ENCODE data around the gene ZEB1. TPM values are rescaled to one million over a fixed set of nuclear protein-coding genes. Genes with fewer than 3 reads are reported as not detected.
A peak's percentile ranks its signal among the peaks of the same experiment; 100 is the strongest.

Gene ZEB1
- total and polyA plus RNA-seq, 2 of the 4 experiments (the other 2 are of a cell fraction) = 23.7 to 108 TPM

- no peak overlapping the region for H2AK5ac ChIP-seq (ENCODE audit: low read depth, low read length)
- H3K27me3 ChIP-seq (ENCODE audit: control insufficient read depth, insufficient read depth, low read length) = no peaks in the 10 kb centered on the region
- in situ Hi-C loops (cut with MboI; ENCODE audit: low sequenced_read_pairs) = no loop called here
- no peak overlapping the region for H2BK5ac ChIP-seq (ENCODE audit: low read depth, low read length, poor library complexity, severe bottlenecking)
- no peak overlapping the region for H3K9ac ChIP-seq (ENCODE audit: low read depth, low read length)
- H2AK9ac ChIP-seq (replicated peaks; ENCODE audit: low read depth, low read length, poor library complexity) = no peak overlapping the region
- H3K9me3 ChIP-seq (ENCODE audit: control insufficient read depth, insufficient read depth, low read length) = no peaks in the 10 kb centered on the region
- intact Hi-C loops (cut with micrococcal nuclease) = no loop called here
- peaks cover 4% of the 10 kb centered on the region; the same call in 1 of the 2 replicates for H3K4me1 ChIP-seq (ENCODE audit: control insufficient read depth, insufficient read depth, low read length)
- WGBS, 2 experiments (ENCODE audit: extremely low coverage in 2 of 2, insufficient read length in 1 of 2) = no CpG with 5 or more reads among the region's 3 CpGs
- dilution Hi-C loops (cut with HindIII; ENCODE audit: low sequenced_read_pairs, unreplicated experiment) = no loop called here
- H3K14ac ChIP-seq (replicated peaks; ENCODE audit: low read depth, low read length) = no peak overlapping the region
- no peak overlapping the region for H4K8ac ChIP-seq (ENCODE audit: low read depth in 2 of 2, low read length in 2 of 2)
- DNase-seq = no peak
- no peak overlapping the region for H4K91ac ChIP-seq (ENCODE audit: insufficient read depth, low read depth, low read length)
- no peak for TF ChIP-seq BHLHE40 (IDR thresholded peaks at IDR 0.05; ENCODE audit: low read depth, low read length)
- TF ChIP-seq RCOR1 (IDR thresholded peaks at IDR 0.05; ENCODE audit: insufficient replicate concordance, low read length) = no peak
- no peak for TF ChIP-seq NFE2L2 (IDR thresholded peaks at IDR 0.05; ENCODE audit: low read depth, low read length)
- TF ChIP-seq, protein P1, sequence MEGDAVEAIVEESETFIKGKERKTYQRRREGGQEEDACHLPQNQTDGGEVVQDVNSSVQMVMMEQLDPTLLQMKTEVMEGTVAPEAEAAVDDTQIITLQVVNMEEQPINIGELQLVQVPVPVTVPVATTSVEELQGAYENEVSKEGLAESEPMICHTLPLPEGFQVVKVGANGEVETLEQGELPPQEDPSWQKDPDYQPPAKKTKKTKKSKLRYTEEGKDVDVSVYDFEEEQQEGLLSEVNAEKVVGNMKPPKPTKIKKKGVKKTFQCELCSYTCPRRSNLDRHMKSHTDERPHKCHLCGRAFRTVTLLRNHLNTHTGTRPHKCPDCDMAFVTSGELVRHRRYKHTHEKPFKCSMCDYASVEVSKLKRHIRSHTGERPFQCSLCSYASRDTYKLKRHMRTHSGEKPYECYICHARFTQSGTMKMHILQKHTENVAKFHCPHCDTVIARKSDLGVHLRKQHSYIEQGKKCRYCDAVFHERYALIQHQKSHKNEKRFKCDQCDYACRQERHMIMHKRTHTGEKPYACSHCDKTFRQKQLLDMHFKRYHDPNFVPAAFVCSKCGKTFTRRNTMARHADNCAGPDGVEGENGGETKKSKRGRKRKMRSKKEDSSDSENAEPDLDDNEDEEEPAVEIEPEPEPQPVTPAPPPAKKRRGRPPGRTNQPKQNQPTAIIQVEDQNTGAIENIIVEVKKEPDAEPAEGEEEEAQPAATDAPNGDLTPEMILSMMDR (conservative IDR thresholded peaks at IDR 0.05; ENCODE audit: low read depth, low read length) = no peak
- no peak for TF ChIP-seq CHD1 (IDR thresholded peaks at IDR 0.05; ENCODE audit: low read depth, low read length)
- TF ChIP-seq MXI1 (IDR thresholded peaks at IDR 0.05; ENCODE audit: borderline replicate concordance, low read depth, low read length) = no peak
- no peak for TF ChIP-seq POLR2A (IDR thresholded peaks at IDR 0.05; ENCODE audit: low read depth, low read length)
- TF ChIP-seq MAZ (IDR thresholded peaks at IDR 0.05; ENCODE audit: borderline replicate concordance, low read depth, low read length) = no peak
- no peak for TF ChIP-seq MAFK (IDR thresholded peaks at IDR 0.05; ENCODE audit: low read depth, low read length)
- no peak for TF ChIP-seq RFX5 (IDR thresholded peaks at IDR 0.05; ENCODE audit: low read depth, low read length)
- TF ChIP-seq ELK1 (IDR thresholded peaks at IDR 0.05; ENCODE audit: borderline replicate concordance, low read depth, low read length) = no peak
- H4K20me1 ChIP-seq (ENCODE audit: insufficient read depth, low read length) = peaks cover 36% of the 10 kb centered on the region; the same call in 1 of the 2 replicates
- H3K4ac ChIP-seq (ENCODE audit: low read depth, low read length) = no peak overlapping the region
- H4K5ac ChIP-seq (ENCODE audit: low read depth, low read length) = no peak overlapping the region
- no peak overlapping the region for H3K56ac ChIP-seq (ENCODE audit: extremely low read depth, insufficient read depth, low read length)
- no TSS peak for BruUV-seq (replicated peaks)
- no peak overlapping the region for H3K4me2 ChIP-seq (ENCODE audit: low read depth, low read length)
- no peak overlapping the region for H2AFZ ChIP-seq (replicated peaks; ENCODE audit: low read length, poor library complexity)
- H3K36me3 ChIP-seq (ENCODE audit: control insufficient read depth, insufficient read depth, low read length) = peaks cover 12% of the 10 kb centered on the region
- POLR2A ChIA-PET (ENCODE audit: unreplicated experiment) = no interaction called here
- H2BK20ac ChIP-seq (ENCODE audit: low read depth, low read length) = no peak overlapping the region
- no peak overlapping the region for H3K18ac ChIP-seq (ENCODE audit: low read depth, low read length)
- no peak overlapping the region for H2BK15ac ChIP-seq (ENCODE audit: low read depth, low read length)
- no peak overlapping the region for H2BK120ac ChIP-seq (ENCODE audit: low read depth, low read length)
- H3K27ac ChIP-seq (ENCODE audit: insufficient read depth, low read length) = no peak overlapping the region
- H3K79me1 ChIP-seq (ENCODE audit: low read depth in 1 of 2, low read length in 2 of 2) = peaks cover 28 to 68% of the 10 kb centered on the region in 2 experiments
- no peak overlapping the region for H3K4me3 ChIP-seq (ENCODE audit: insufficient read depth, low read depth, low read length)
- no peak for ATAC-seq (ENCODE audit: low read depth)
- peaks cover 13% of the 10 kb centered on the region for H3K9me1 ChIP-seq (ENCODE audit: insufficient read depth, low read length)
- H3K23ac ChIP-seq (ENCODE audit: low read depth, low read length) = 0 out of 2 replicates have a peak overlapping the region, but pooled peaks have one; percentile 24
- CTCF ChIA-PET = interaction anchor here (0.7 kb wide), 1 partner anchor 358 kb away, joined by 3 read pairs; no protein-coding TSS in a partner anchor
Measured at GRCh38 chr10:31390804-31391203, 71.8 kb downstream of the ZEB1 start.
